Mammary epithelial cell (primary cell): ENCODE results near the gene PHYKPL.

Experiments
- EZH2 ChIP-seq: IDR thresholded peaks from 2 replicates; pipeline ENCODE4 v1.6.1; 2012; ENCODE audit warnings: low read length, inconsistent platforms, borderline replicate concordance
- TF ChIP-seq, protein P1 (sequence below), 2 donors: IDR thresholded peaks in 1 of 2; conservative IDR thresholded peaks in 1 of 2; 2 replicates each; pipeline ENCODE4 v1.5.1; 2011 to 2012; ENCODE audit warnings: inconsistent platforms in 2 of 2, low read length in 2 of 2, mild to moderate bottlenecking in 2 of 2, control low read depth in 1 of 2, low read depth in 1 of 2; ENCODE audit not compliant: insufficient read depth in 1 of 2; ENCODE audit errors: extremely low read depth in 1 of 2

- TF ChIP-seq, protein P1, sequence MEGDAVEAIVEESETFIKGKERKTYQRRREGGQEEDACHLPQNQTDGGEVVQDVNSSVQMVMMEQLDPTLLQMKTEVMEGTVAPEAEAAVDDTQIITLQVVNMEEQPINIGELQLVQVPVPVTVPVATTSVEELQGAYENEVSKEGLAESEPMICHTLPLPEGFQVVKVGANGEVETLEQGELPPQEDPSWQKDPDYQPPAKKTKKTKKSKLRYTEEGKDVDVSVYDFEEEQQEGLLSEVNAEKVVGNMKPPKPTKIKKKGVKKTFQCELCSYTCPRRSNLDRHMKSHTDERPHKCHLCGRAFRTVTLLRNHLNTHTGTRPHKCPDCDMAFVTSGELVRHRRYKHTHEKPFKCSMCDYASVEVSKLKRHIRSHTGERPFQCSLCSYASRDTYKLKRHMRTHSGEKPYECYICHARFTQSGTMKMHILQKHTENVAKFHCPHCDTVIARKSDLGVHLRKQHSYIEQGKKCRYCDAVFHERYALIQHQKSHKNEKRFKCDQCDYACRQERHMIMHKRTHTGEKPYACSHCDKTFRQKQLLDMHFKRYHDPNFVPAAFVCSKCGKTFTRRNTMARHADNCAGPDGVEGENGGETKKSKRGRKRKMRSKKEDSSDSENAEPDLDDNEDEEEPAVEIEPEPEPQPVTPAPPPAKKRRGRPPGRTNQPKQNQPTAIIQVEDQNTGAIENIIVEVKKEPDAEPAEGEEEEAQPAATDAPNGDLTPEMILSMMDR (conservative IDR thresholded peaks at IDR 0.05 in 1 of 2, IDR thresholded peaks at IDR 0.05 in 1 of 2; ENCODE audit: extremely low read depth in 1 of 2, insufficient read depth in 1 of 2, low read depth in 1 of 2, low read length in 2 of 2), result peak; percentile 73 to 90
- no peak for TF ChIP-seq EZH2
Observed at GRCh38 chr5:178279723-178280438, 47.3 kb upstream of the PHYKPL start.
